Stromal cell of bone marrow (primary cell): ENCODE results near the gene HEG1.
A peak's percentile ranks its signal among the peaks of the same experiment; 100 is the strongest.
"Not testable (repeated sequence)": the region's sequence is repeated elsewhere in the genome, so short reads cannot be mapped to it uniquely, and the experiment has no call there.

Experiments used
- DNase-seq: peaks from one replicate; pipeline ENCODE4 v3.0.0-alpha.2; 2012; ENCODE audit warnings: low read depth

HEG1 gene

GRCh38 chr3:125055913-125056745, at the start of gene HEG1:
HEG1 (minus strand) TSS chr3:125055997; CDS start chr3:125055890, 107 bp downstream.
- peak; percentile 78 for DNase-seq

GRCh38 chr3:125105116-125105515, 49.3 kb upstream of the HEG1 start:
- no peak for DNase-seq

- no peak for DNase-seq
These were observed 48.8 kb upstream of the HEG1 start for GRCh38 chr3:125104639-125105038.

GRCh38 chr3:125103406-125103805, 47.6 kb upstream of the HEG1 start:
- no peak for DNase-seq

GRCh38 chr3:125102470-125102869, 46.7 kb upstream of the HEG1 start:
- DNase-seq = no peak

DNA sequence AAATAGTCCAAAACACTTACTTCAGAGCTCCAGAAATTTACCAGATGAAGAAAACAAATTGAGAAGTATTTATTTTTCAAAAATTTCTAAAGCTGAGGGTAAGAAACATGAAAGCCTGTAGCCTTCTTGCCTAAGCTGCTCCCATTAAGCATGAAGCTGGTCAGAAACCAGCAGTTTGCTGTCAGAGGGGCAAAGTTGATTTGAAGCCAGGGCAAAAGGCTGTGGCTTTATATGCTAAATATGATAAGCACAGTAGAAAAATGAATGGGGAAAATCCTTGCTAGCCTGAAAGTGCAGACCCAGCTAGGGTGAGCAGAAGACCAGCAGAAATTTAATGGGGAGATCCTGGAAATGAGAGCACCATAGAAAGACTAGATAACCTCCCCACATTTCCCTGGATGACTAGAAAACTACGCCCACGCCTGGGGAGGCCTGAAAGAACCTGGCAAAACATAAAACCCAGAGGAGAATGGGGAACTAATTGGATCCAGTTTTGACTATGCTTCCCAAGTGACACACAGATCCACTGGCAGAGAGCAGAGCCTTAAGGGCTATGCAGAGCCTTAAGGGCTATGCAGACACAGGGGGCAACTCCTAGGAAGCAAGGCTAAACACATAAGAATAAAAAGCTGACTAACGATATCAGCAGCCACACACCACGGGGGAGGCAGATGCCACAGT, 43.0 kb upstream of the HEG1 start:
- DNase-seq = no peak

GRCh38 chr3:125090649-125091048, 34.9 kb upstream of the HEG1 start:
- no peak for DNase-seq

GRCh38 chr3:125087768-125088391, 32.1 kb upstream of the HEG1 start:
- DNase-seq = peak; percentile 73

GRCh38 chr3:125085166-125085565, 29.4 kb upstream of the HEG1 start:
- DNase-seq = no peak

DNA sequence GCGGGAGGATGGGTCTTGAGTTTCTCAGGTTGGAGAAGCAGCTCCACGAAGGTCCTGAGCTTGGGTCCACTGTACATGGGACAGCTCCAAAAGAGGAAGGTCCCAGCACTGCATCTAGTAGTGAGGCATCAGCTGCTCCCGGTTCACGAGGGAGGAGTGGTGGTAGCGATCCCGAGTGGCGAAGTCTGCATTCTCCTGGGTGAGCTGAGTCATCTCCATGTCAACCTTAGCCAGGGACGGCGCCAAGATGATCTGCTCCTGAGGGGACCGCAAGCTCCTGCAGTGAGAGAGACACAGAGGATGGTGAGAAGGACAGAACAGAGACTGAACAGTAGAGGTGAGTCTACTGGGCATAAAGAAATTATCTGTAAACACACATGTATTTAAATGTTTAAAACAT, 28.0 kb upstream of the HEG1 start:
- DNase-seq = no peak

DNA sequence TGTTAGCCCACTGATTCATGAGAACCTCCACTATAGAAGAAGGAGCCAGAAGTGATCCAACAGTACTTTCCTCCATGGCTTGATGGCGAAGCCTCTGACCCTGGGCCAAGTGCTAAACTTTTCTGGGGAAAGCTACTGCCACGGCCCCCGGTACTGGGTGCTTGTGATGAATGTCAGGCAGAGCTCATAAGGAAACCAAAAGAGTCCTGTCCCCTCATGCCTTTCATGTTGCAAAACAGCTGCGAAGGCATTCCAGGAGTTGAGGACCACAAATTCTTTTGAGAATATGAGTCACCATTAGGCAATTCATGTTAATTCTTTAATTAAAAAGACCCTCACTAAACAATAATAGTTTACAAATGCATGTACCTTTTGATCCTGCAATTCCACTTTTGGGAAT, 26.5 kb upstream of the HEG1 start:
- not testable (repeated sequence) for DNase-seq

DNA sequence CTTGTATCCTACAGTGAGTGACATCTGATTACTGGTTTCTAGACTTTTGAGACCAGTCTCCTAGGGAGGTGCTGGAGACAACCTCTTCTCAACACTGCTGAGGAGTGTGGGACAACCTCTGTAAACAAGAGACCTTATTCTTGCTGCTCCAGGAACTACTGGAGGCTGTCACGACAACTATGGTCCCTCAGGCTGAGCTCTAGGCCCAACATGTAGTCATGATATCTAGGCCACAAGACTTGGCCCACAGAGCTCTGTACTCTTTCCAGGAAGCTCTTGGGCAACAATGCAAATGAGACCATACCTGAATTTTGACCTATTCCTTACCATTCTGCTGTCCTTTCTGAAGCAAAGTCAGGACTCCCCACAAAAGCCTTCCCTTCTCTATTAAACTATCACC, 24.3 kb upstream of the HEG1 start:
- DNase-seq = no peak

- no peak for DNase-seq
These were observed 23.9 kb upstream of the HEG1 start for GRCh38 chr3:125079675-125080045.

DNA sequence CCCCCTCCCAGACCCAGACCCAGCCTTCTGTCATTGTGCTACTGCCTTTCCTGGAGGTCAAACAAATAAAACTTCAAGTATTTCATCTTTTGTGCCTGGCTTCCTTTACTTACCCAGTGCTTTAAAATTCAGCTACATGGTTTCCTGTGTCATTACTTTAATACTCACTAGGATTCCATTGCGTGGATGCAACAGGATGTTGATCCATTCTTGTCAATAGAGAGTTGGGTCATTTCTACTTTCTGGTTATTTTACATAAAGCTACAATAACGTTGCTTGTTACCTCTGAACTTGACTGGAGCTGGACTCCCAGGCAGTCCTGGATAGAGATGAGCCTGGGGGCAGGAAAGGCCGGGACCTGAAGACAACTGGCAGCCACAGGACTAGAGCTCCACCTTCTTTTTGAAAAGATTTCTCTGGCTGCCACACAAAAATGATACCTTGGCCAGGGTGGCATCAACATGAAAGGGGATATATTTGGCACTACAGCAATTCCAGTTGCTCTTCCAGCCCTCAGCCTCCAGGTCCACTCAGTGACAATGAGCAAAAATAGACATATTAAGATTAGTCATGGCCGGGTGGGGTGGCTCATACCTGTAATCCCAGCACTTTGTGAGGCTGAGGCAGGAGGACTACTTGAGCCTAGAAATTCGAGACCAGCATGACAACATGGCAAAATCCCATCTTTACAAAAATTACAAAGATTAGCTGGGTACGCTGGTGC, 23.3 kb upstream of the HEG1 start:
- DNase-seq = no peak

GRCh38 chr3:125077864-125078263, 22.1 kb upstream of the HEG1 start:
- DNase-seq = no peak

DNA sequence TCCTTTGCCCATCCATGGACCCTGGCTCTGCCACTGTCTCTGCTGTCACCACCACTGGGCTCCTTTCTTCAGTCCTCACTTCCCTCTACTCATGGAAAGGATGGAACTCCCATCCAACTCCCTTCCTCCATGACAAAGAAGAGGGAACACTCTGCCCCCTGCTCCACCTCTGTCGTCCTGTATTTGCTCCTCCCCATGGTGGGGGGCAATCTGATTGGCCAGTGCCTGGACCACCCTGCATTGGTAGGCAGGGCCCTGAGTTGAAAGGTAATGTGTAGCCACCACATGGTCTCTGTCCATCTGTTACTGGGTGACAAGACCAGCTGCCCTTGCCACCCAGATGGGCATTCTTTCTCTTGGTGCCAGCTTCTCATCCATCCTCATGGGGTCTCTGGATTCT, 20.7 kb upstream of the HEG1 start:
- DNase-seq = no peak

DNA sequence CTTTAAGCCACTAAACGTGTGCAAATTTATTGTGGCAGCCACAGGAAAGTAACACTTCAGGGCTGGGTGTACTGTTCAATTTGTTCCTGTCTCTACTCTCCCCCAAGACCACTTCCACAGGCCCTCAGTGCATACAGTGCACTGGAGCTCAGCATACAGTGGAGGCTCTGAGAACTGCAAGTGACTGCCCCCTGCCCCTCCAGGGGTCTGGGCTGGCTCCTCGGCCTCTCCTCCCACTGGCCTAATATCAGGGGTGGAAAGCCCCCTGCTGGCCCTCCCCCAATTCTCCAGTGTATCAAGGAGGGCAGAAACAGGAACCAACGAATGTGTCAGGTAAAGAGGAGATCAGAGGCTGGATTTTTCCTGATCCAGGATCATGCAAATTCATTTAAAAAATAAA, 19.9 kb upstream of the HEG1 start:
- no peak for DNase-seq

GRCh38 chr3:125073390-125073905, 17.7 kb upstream of the HEG1 start:
- no peak for DNase-seq

DNA sequence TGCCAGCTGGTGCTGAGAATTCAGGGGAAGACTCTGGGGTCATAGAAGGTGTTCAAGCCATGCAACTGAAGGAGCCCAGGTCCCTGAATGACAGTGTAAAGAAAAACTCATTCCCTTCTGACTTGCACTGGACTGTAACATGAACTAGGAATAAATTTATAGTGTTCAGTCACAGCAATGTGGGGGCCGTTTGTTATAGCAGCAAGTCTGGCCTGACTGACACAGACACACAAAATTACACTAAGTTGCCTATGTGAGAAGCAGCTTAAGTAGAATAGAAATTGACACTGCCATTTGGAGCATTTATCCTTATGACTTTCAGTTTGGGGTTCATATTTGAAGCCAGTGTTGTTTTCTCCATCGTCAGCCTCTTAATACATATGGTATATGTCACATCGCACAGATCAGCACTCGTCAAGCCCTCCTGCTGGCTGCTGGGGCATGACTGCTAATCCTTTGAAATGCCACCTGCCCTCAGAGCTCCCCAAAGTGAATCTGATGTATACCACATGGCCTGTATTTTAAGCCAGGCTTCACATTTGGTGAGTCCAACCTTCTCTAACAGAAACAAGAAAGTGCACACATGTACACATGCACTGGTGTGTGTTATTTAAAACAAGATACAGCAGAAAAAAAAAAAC, 17.1 kb upstream of the HEG1 start:
- DNase-seq = no peak

DNA sequence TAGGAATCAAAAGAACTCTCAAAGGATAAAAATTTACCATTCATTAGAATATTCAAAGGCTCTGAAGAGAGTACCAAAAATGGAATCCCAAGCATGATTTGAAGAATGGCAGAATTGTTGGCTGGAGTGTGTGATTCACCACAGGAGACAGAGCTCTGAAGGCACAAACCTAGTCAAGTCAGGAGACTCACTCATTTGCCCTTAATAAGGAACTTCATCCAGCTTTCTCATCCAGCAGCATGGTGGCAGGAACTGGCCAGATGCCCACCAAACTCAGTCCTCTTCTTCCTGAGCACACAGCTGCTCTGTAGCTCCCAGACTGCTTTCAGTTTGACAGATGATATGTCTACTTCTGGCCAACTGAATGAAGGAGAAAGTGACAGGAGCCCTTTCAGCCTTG, 16.5 kb upstream of the HEG1 start:
- no peak for DNase-seq

GRCh38 chr3:125069968-125070745, 14.4 kb upstream of the HEG1 start:
- no peak for DNase-seq
